H9 (cell line): Measurements from ENCODE around the gene RAB31. TPM values are rescaled to one million over a fixed set of nuclear protein-coding genes. Genes with fewer than 3 reads are reported as not detected.

Experiments
- DNase-seq: peaks from one replicate; pipeline ENCODE4 v3.0.0-alpha.2; 2017
- H2AFZ ChIP-seq: one replicate; pipeline ENCODE4 v1.6.1; 2013; ENCODE audit warnings: mild to moderate bottlenecking, low read length, control low read depth, moderate library complexity
- H2AK5ac ChIP-seq: 2 replicates; pipeline ENCODE4 v1.6.1; 2013; ENCODE audit warnings: low read length, control low read depth, mixed read lengths; ENCODE audit not compliant: insufficient read length
- H2BK120ac ChIP-seq: one replicate; pipeline ENCODE4 v1.6.1; 2013; ENCODE audit warnings: low read depth, mild to moderate bottlenecking, low read length, control low read depth, inconsistent platforms; ENCODE audit not compliant: poor library complexity, severe bottlenecking
- H2BK12ac ChIP-seq: 2 replicates; pipeline ENCODE4 v1.6.1; 2013; ENCODE audit warnings: low read length, control low read depth, mixed read lengths, low read depth; ENCODE audit not compliant: insufficient read length
- H2BK15ac ChIP-seq: 2 replicates; pipeline ENCODE4 v1.6.1; 2013; ENCODE audit warnings: low read depth, low read length, control low read depth
- H2BK20ac ChIP-seq: one replicate; pipeline ENCODE4 v1.6.1; 2013; ENCODE audit warnings: low read depth, mild to moderate bottlenecking, low read length, control low read depth, inconsistent platforms; ENCODE audit not compliant: poor library complexity, severe bottlenecking
- H2BK5ac ChIP-seq: 2 replicates; pipeline ENCODE4 v1.6.1; 2013; ENCODE audit warnings: low read length, control low read depth, mixed read lengths; ENCODE audit not compliant: insufficient read length
- H3K14ac ChIP-seq: 2 replicates; pipeline ENCODE4 v1.6.1; 2013; ENCODE audit warnings: low read length, control low read depth; ENCODE audit not compliant: insufficient read depth
- H3K18ac ChIP-seq: 2 replicates; pipeline ENCODE4 v1.6.1; 2013; ENCODE audit warnings: low read depth, mild to moderate bottlenecking, mixed read lengths, low read length, control low read depth; ENCODE audit not compliant: insufficient read length
- H3K23ac ChIP-seq: 2 replicates; pipeline ENCODE4 v1.6.1; 2013; ENCODE audit warnings: low read length, control low read depth, mixed read lengths, low read depth; ENCODE audit not compliant: insufficient read length
- H3K23me2 ChIP-seq: 2 replicates; pipeline ENCODE4 v1.6.1; 2013; ENCODE audit warnings: low read depth, mild to moderate bottlenecking, mixed read lengths, low read length, control low read depth; ENCODE audit not compliant: insufficient read length, poor library complexity, severe bottlenecking
- H3K27ac ChIP-seq: 2 replicates; pipeline ENCODE4 v1.5.1; 2013; ENCODE audit warnings: low read length, control low read depth, mixed read lengths, low read depth; ENCODE audit not compliant: insufficient read length
- H3K27me3 ChIP-seq: 2 replicates; pipeline ENCODE4 v1.6.1; 2013; ENCODE audit warnings: low read length, control low read depth, inconsistent platforms; ENCODE audit not compliant: insufficient read depth
- H3K4ac ChIP-seq: 2 replicates; pipeline ENCODE4 v1.6.1; 2013; ENCODE audit warnings: low read depth, mild to moderate bottlenecking, control low read depth, inconsistent platforms, low read length, moderate library complexity
- H3K4me1 ChIP-seq: 2 replicates; pipeline ENCODE4 v1.6.1; 2013; ENCODE audit warnings: low read length, control low read depth, inconsistent platforms; ENCODE audit not compliant: insufficient read depth
- H3K4me2 ChIP-seq: 2 replicates; pipeline ENCODE4 v1.6.1; 2013; ENCODE audit warnings: low read length, control low read depth, mixed read lengths; ENCODE audit not compliant: insufficient read length, insufficient read depth
- H3K56ac ChIP-seq: 2 replicates; pipeline ENCODE4 v1.6.1; 2013; ENCODE audit warnings: low read depth, mild to moderate bottlenecking, mixed read lengths, low read length, control low read depth; ENCODE audit not compliant: insufficient read length
- H3K79me1 ChIP-seq: 2 replicates; pipeline ENCODE4 v1.6.1; 2013; ENCODE audit warnings: low read depth, mild to moderate bottlenecking, moderate library complexity, low read length, control low read depth, inconsistent platforms; ENCODE audit not compliant: insufficient read depth, poor library complexity, severe bottlenecking
- H3K79me2 ChIP-seq: 2 replicates; pipeline ENCODE4 v1.6.1; 2013; ENCODE audit warnings: low read length, control low read depth, inconsistent platforms; ENCODE audit not compliant: insufficient read depth
- H3K9ac ChIP-seq: 2 replicates; pipeline ENCODE4 v1.6.1; 2013; ENCODE audit warnings: low read length, control low read depth, mixed read lengths; ENCODE audit not compliant: insufficient read length; ENCODE audit errors: extremely low read depth
- H3K9me3 ChIP-seq: one replicate; pipeline ENCODE4 v1.6.1; 2013; ENCODE audit warnings: low read depth, low read length, inconsistent platforms; ENCODE audit not compliant: control insufficient read depth
- H3T11ph ChIP-seq: one replicate; pipeline ENCODE4 v1.6.1; 2013; ENCODE audit warnings: mild to moderate bottlenecking, low read length, control low read depth, inconsistent platforms
- H4K20me1 ChIP-seq: one replicate; pipeline ENCODE4 v1.6.1; 2013; ENCODE audit not compliant: control insufficient read depth, insufficient read length, insufficient read depth
- H4K5ac ChIP-seq: 2 replicates; pipeline ENCODE4 v1.6.1; 2013; ENCODE audit warnings: low read depth, mild to moderate bottlenecking, mixed read lengths, low read length, control low read depth; ENCODE audit not compliant: insufficient read length
- H4K8ac ChIP-seq: replicated peaks from 2 replicates; pipeline ENCODE4 v1.6.1; 2013; ENCODE audit warnings: low read length, control low read depth, mixed read lengths, low read depth; ENCODE audit not compliant: insufficient read length
- H4K91ac ChIP-seq: 2 replicates; pipeline ENCODE4 v1.6.1; 2013; ENCODE audit warnings: low read depth, mild to moderate bottlenecking, moderate library complexity, mixed read lengths, low read length, control low read depth; ENCODE audit not compliant: insufficient read length
- H3K27ac Mint-ChIP-seq, 3 experiments: 2 replicates in 2 of 3; 3 replicates in 1 of 3; pipeline ENCODE4 v1.8.0; 2020 to 2021; ENCODE audit warnings: mixed read lengths in 3 of 3, mild to moderate bottlenecking in 1 of 3, moderate library complexity in 1 of 3
- H3K27me3 Mint-ChIP-seq: 2 replicates; pipeline ENCODE4 v1.8.0; 2021; ENCODE audit warnings: low read depth, mild to moderate bottlenecking, moderate library complexity, mixed read lengths
- H3K36me3 Mint-ChIP-seq, 3 experiments: 2 replicates in 2 of 3; 3 replicates in 1 of 3; pipeline ENCODE4 v1.8.0; 2020 to 2021; ENCODE audit warnings: low read depth in 3 of 3, mixed read lengths in 3 of 3; ENCODE audit not compliant: insufficient read depth in 1 of 3
- H3K4me1 Mint-ChIP-seq, 2 experiments: 2 replicates each; pipeline ENCODE4 v1.8.0; 2020; ENCODE audit warnings: mixed read lengths in 2 of 2
- H3K4me3 Mint-ChIP-seq, 2 experiments: 2 replicates in 1 of 2; 3 replicates in 1 of 2; pipeline ENCODE4 v1.8.0; 2020 to 2021; ENCODE audit warnings: mild to moderate bottlenecking in 2 of 2, mixed read lengths in 2 of 2, moderate library complexity in 1 of 2
- H3K9me3 Mint-ChIP-seq, 2 experiments: 2 replicates in 1 of 2; 3 replicates in 1 of 2; pipeline ENCODE4 v1.8.0; 2020; ENCODE audit warnings: mild to moderate bottlenecking in 2 of 2, mixed read lengths in 2 of 2, moderate library complexity in 1 of 2
- CTCF ChIP-seq: fragments of 200-600 bp; sonication (generic); conservative IDR thresholded peaks from 3 replicates; pipeline ENCODE4 v1.8.0; 2021; ENCODE audit warnings: antibody characterized with exemption, mild to moderate bottlenecking
- WGBS: extraction: QIAGEN DNeasy Blood & Tissue Kit; methylation state at CpG from one replicate; pipeline ENCODE4 v1.1.7; 2013; ENCODE audit warnings: missing lambda C conversion rate, low lambda C conversion rate, mixed read lengths; ENCODE audit not compliant: insufficient read length; ENCODE audit errors: extremely low coverage; 5-methylcytosine and 5-hydroxymethylcytosine counted together
- total RNA-seq: library from RNA; stranded (reverse); gene quantifications from 2 replicates; pipeline ENCODE4 v1.2.1, GENCODE V29; 2021

RAB31 gene
- total RNA-seq, 1 experiment from 2014 or later, result 22.4 TPM

- no peak overlapping the region for H2AFZ ChIP-seq
- no peak for TF ChIP-seq CTCF
- H3K79me2 ChIP-seq, result no peaks in the 10 kb centered on the region
- Mint-ChIP-seq H3K27me3 (no peaks in the 10 kb centered on the region), H3K27ac (no peak overlapping the region), H3K4me3 (no peak overlapping the region), H3K9me3 (no peaks in the 10 kb centered on the region), H3K36me3 (no peaks in the 10 kb centered on the region; a peak in 1 of 7 replicates), H3K4me1 (peaks cover 0 to 5% of the 10 kb centered on the region in 2 experiments; a peak in 3 of 4 replicates)
- DNase-seq, result no peak
- H3K27ac ChIP-seq, result no peak overlapping the region
- H3K4me1 ChIP-seq, result no peaks in the 10 kb centered on the region
- H3K79me1 ChIP-seq, result no peaks in the 10 kb centered on the region
- no peak overlapping the region for H2BK120ac ChIP-seq
- H3K4ac ChIP-seq, result no peak overlapping the region
- H3K14ac ChIP-seq, result no peak overlapping the region
- H3K27me3 ChIP-seq, result no peaks in the 10 kb centered on the region
- H4K20me1 ChIP-seq, result no peaks in the 10 kb centered on the region
- no peak overlapping the region for H3K18ac ChIP-seq
- no peak overlapping the region for H2BK5ac ChIP-seq
- no peak overlapping the region for H4K91ac ChIP-seq
- H2BK15ac ChIP-seq, result no peak overlapping the region
- H4K5ac ChIP-seq, result no peak overlapping the region
- no peaks in the 10 kb centered on the region for H3K23me2 ChIP-seq
- no peaks in the 10 kb centered on the region for H3K9me3 ChIP-seq
- no peak overlapping the region for H3K4me2 ChIP-seq
- H2BK12ac ChIP-seq, result no peak overlapping the region
- no CpG with 5 or more reads among the region's 7 CpGs for WGBS
- H4K8ac ChIP-seq, result no peak overlapping the region
- H2BK20ac ChIP-seq, result no peak overlapping the region
- H3K56ac ChIP-seq, result no peak overlapping the region
- H2AK5ac ChIP-seq, result no peak overlapping the region
- H3K9ac ChIP-seq, result no peak overlapping the region
- no peak overlapping the region for H3T11ph ChIP-seq
- H3K23ac ChIP-seq, result no peak overlapping the region
Measured at GRCh38 chr18:9671214-9671613, 36.9 kb upstream of the RAB31 start.
